ENCODE measurements around the gene SLC9B1.

SLC9B1 gene

DNA sequence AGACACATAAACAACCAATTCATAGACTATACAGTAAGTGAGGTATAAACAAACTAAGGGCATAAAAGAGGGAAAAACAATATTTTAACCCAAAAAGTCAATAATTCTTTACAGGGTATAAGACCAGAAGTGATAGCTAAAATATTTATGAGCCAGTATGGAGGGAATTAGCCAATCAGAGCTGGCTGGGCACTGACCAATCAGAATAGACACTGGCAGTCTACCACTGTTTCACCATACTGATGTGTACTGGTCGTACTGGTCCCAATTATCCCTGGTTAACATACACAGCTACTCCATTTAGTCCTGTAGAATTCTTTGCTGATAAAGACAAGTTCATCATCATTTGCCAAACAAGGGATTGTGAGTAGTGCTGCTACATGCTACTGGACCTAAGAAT is 9.8 kb upstream of the SLC9B1 start:
- H3K4me3 ChIP-seq (ENCODE audit: control insufficient read depth, low read depth, low read length) = no peak overlapping the region
- TF ChIP-seq, protein P1, sequence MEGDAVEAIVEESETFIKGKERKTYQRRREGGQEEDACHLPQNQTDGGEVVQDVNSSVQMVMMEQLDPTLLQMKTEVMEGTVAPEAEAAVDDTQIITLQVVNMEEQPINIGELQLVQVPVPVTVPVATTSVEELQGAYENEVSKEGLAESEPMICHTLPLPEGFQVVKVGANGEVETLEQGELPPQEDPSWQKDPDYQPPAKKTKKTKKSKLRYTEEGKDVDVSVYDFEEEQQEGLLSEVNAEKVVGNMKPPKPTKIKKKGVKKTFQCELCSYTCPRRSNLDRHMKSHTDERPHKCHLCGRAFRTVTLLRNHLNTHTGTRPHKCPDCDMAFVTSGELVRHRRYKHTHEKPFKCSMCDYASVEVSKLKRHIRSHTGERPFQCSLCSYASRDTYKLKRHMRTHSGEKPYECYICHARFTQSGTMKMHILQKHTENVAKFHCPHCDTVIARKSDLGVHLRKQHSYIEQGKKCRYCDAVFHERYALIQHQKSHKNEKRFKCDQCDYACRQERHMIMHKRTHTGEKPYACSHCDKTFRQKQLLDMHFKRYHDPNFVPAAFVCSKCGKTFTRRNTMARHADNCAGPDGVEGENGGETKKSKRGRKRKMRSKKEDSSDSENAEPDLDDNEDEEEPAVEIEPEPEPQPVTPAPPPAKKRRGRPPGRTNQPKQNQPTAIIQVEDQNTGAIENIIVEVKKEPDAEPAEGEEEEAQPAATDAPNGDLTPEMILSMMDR (IDR thresholded peaks at IDR 0.05; ENCODE audit: control insufficient read depth, insufficient read depth, low read depth, low read length, missing control alignments) = no peak
- DNase-seq (ENCODE audit: low read depth) = no peak

DNA sequence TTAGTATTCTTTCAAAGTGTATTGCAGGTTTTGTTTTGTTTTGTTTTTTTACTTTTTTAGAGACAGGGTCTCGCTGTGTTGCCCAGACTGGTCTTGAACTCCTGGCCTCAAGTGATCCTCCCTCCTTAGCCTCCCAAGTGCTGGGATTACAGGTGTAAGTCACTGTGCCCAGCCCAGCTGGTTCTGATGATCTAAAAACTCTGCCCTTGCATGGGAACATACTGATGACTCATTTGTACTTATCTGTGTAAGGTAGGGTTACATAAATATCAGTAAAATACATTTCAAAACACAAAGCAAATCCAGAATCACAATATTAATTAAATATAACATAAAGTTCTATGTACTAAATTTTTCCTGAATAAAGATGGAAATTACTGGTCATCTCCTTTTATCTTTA is 7.4 kb upstream of the SLC9B1 start:
- no peak overlapping the region for H3K4me3 ChIP-seq (ENCODE audit: control insufficient read depth, low read depth, low read length)
- TF ChIP-seq, protein P1 (IDR thresholded peaks at IDR 0.05; ENCODE audit: control insufficient read depth, insufficient read depth, low read depth, low read length, missing control alignments) = no peak
- DNase-seq (ENCODE audit: low read depth) = no peak

DNA sequence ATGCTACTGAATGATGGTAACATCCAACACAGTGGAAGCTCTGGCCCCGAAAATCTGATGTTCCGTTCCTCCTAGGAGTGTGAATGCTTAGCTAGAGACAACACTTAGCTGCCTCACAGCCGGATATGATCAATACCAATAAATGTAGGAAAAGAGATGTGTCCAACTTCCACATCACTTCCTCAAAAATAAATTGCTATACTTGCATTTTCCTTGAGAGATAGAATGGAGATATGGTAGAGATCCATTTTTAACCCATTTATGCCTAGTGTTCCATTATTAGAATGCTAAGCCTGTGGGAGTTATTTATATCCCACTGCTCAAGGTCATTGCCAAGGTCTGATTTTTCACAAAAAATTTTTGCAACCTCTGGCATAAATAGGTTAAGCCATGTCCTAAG is 5.5 kb upstream of the SLC9B1 start:
- H3K4me3 ChIP-seq (ENCODE audit: control insufficient read depth, low read depth, low read length) = no peak overlapping the region
- no peak for DNase-seq (ENCODE audit: low read depth)
- TF ChIP-seq, protein P1 (IDR thresholded peaks at IDR 0.05; ENCODE audit: control insufficient read depth, insufficient read depth, low read depth, low read length, missing control alignments) = no peak

DNA sequence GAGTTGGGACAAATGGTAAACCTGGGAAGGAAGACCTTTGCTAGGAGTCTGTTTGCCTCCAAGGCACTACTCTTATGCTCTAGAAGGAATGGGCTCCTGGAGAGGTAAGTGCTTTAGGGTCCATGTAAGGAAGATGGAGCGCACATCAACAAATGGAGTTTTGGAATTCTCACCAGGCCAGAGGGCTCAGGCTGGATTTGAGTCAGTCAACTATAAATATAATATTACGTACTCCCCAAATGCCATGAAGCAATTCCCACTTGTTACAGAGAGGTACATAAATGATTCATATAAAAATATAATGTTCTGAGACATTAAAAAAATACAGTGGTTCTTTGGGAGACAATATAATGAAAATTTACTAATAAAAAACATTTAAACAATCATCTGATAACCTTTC is 1.6 kb upstream of the SLC9B1 start:
- TF ChIP-seq, protein P1 (IDR thresholded peaks at IDR 0.05; ENCODE audit: control insufficient read depth, insufficient read depth, low read depth, low read length, missing control alignments) = no peak
- H3K4me3 ChIP-seq (ENCODE audit: control insufficient read depth, low read depth, low read length) = no peak overlapping the region
- DNase-seq (ENCODE audit: low read depth) = no peak

DNA sequence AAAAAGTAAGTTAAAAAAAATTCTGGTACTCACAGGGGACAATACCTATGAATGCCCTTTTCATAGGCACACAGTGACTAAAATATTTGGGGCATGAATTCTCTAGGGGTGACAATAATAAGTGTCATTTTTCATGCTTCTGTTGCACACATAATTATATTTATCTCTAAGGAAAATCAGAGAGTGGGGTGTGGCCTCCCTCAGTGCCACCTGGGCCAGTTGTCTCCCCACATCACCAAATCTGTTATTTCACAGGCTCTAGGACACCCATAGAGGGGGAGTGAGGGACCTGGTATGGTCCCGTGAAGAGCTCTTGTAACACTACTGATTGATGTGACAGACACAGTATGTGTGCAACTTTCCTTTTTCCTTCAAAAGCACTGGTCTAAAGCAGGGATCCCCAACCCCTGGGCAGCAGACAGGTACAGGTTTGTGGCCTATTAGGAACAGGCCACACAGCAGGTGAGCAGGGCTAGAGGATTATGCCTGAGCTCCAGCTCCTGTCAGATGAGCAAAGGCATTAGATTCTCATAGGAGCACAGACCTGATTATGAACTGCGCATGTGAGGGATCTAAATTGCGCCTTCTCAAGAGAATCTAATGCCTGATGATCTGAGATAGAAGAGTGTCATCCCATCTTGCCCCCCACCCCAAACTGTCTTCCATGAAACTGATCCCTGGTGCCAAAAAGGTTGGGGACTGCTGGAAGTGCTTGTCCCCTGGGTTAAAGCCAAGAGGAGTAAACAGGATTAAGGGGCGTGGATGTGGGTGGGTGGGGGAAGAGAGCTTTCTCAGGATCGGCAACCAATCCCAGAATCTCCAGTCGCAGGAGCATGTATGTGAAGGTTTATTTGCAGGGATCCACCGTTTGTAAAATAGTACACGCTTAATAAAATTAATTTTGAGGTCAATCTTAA is 856 bp downstream of the SLC9B1 start:
- peak overlapping the region; percentile 49 for H3K4me3 ChIP-seq (ENCODE audit: control insufficient read depth, low read depth, low read length)
- TF ChIP-seq, protein P1 (IDR thresholded peaks at IDR 0.05; ENCODE audit: control insufficient read depth, insufficient read depth, low read depth, low read length, missing control alignments) = no peak
- no peak for DNase-seq (ENCODE audit: low read depth)

DNA sequence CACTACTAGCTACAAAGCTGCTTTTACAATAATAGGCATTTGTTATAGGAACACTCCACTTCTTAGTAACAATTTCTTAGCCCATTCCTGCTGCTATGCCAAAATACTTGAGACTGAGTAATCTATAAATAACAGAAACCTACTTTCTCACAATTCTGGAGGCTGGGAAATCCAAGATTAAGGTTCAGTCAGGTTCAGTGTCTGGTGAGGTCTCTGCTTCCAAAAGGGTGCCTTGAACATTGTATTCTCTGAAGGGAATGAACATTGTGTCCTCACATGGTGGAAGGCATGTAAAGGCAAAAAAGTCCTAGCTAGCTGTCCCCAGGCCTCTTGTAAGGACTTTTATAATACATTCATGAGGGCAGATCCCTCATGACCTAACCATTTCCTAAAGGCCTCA is 7.0 kb downstream of the SLC9B1 start:
- no peak overlapping the region for H3K4me3 ChIP-seq (ENCODE audit: control insufficient read depth, low read depth, low read length)
- no peak for DNase-seq (ENCODE audit: low read depth)
- TF ChIP-seq, protein P1 (IDR thresholded peaks at IDR 0.05; ENCODE audit: control insufficient read depth, insufficient read depth, low read depth, low read length, missing control alignments) = no peak

All from AG09309 (cell line).